Left ventricle myocardium inferior (tissue), 1 donor: ENCODE measurements around the gene GPR153. TPM values are rescaled to one million over a fixed set of nuclear protein-coding genes. Genes with fewer than 3 reads are reported as not detected.

ENCODE experiments used
- DNase-seq: peaks from one replicate; pipeline ENCODE4 v3.0.0-alpha.2; 2020
- H3K27ac ChIP-seq: fragments of 200-600 bp; replicated peaks from 2 replicates; pipeline ENCODE4 v1.8.0; 2021
- H3K27me3 ChIP-seq: fragments of 200-600 bp; 2 replicates; pipeline ENCODE4 v1.8.0; 2021; ENCODE audit warnings: low read depth
- H3K36me3 ChIP-seq: fragments of 200-600 bp; 2 replicates; pipeline ENCODE4 v1.8.0; 2021
- H3K4me1 ChIP-seq: fragments of 200-600 bp; 2 replicates; pipeline ENCODE4 v1.8.0; 2021
- H3K4me3 ChIP-seq: fragments of 200-600 bp; 2 replicates; pipeline ENCODE4 v1.8.0; 2021; ENCODE audit warnings: mild to moderate bottlenecking, moderate library complexity
- H3K9me3 ChIP-seq: fragments of 200-600 bp; replicated peaks from 2 replicates; pipeline ENCODE4 v1.8.0; 2021
- intact Hi-C: fragments of 100-400 bp; cut with micrococcal nuclease; formaldehyde crosslinking; loops from one replicate; pipeline ENCODE4 v1.11.0; 2022
- total RNA-seq: library from RNA; stranded (reverse); fragmentation: NEBNext Ultra II Directional; extraction: Animal tissue kit (Norgen Biotek cat#: 25700); gene quantifications from one replicate; pipeline ENCODE4 v1.2.1, GENCODE V29; 2021
- TF ChIP-seq, protein P1 (sequence below): fragments of 200-600 bp; IDR thresholded peaks from 2 replicates; pipeline ENCODE4 v1.8.0; 2021; ENCODE audit warnings: antibody characterized with exemption, mild to moderate bottlenecking, borderline replicate concordance
- donor health status: DM: no; HTN: yes; CAD: no; lungs with severe emphysema.

The GPR153 gene
- total RNA-seq, 1 donor from 2014 or later = 4.8 TPM

GRCh38 chr1:6271006-6271405 lies 10.1 kb upstream of the GPR153 start:
- Histone ChIP-seq H3K9me3 (no peaks in the 10 kb centered on the region), H3K4me3 (no peak overlapping the region), H3K27ac (no peak overlapping the region), H3K4me1 (peaks cover 19% of the 10 kb centered on the region), H3K36me3 (no peaks in the 10 kb centered on the region), H3K27me3 (no peaks in the 10 kb centered on the region)
- TF ChIP-seq, protein P1, sequence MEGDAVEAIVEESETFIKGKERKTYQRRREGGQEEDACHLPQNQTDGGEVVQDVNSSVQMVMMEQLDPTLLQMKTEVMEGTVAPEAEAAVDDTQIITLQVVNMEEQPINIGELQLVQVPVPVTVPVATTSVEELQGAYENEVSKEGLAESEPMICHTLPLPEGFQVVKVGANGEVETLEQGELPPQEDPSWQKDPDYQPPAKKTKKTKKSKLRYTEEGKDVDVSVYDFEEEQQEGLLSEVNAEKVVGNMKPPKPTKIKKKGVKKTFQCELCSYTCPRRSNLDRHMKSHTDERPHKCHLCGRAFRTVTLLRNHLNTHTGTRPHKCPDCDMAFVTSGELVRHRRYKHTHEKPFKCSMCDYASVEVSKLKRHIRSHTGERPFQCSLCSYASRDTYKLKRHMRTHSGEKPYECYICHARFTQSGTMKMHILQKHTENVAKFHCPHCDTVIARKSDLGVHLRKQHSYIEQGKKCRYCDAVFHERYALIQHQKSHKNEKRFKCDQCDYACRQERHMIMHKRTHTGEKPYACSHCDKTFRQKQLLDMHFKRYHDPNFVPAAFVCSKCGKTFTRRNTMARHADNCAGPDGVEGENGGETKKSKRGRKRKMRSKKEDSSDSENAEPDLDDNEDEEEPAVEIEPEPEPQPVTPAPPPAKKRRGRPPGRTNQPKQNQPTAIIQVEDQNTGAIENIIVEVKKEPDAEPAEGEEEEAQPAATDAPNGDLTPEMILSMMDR = no peak
- intact Hi-C loops = no loop called here
- no peak for DNase-seq

DNA sequence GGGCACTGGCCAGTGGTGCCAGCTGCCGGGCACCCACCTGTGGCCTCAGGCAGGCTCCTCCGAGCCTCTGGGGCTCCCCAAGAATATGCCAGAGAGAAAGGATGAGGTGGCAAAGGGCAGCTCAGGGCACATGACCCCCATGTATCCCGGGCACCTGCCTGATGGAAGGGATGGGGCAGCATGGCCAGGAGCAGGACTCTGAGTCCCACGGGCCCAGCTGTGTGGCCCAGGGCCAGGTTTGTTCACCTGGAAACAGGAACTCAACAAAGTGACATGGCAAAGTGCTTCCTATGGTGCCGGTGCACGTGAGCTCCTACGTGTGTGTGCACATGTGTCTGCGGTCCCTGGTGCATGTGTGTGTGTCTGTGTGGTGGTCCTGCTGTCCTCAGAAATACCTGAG lies 9.5 kb upstream of the GPR153 start:
- Histone ChIP-seq H3K27ac (no peak overlapping the region), H3K4me3 (no peak overlapping the region), H3K36me3 (no peaks in the 10 kb centered on the region), H3K27me3 (no peaks in the 10 kb centered on the region), H3K9me3 (no peaks in the 10 kb centered on the region), H3K4me1 (peaks cover 14% of the 10 kb centered on the region)
- TF ChIP-seq, protein P1 = no peak
- intact Hi-C loops = no loop called here
- no peak for DNase-seq

DNA sequence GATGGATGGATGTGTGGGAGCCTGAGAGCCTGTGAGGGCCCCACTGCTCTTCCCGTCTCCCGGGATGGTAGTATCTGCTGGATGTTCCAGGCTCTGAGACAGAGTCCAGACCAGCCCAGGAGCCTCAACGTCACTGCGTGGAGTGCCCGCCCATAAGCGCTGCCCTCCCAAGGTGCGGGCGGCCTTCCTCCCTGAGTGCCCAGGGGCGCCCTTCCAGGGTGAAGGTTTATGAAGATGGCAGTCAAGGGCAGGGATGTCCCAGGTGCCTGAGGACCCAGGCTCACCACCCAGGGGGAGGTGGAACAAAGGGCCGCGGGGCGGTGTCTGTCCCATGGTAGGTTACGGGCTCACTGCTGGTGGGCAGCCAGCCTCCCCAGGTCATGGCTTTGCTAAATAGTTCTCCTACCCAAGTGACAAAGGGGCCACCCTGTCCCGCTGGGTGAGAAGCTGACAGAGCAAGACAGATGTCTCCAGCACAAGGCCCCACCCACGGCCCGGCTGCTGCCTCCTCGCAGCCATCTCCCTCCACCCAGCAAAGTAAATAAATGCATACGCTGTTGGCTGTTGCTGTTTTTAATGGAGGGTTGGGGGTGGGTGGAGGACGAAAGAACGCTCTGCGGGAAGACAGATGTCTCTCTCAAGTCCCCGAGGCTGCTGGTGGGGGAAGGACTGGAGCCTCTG lies 9.0 kb upstream of the GPR153 start:
- no peak for DNase-seq
- no peaks in the 10 kb centered on the region for H3K27me3 ChIP-seq
- intact Hi-C loops = no loop called here
- H3K27ac ChIP-seq = no peak overlapping the region
- no peaks in the 10 kb centered on the region for H3K9me3 ChIP-seq
- TF ChIP-seq, protein P1 = no peak
- no peak overlapping the region for H3K4me3 ChIP-seq
- no peaks in the 10 kb centered on the region for H3K36me3 ChIP-seq
- H3K4me1 ChIP-seq = peaks cover 14% of the 10 kb centered on the region

- H3K36me3 ChIP-seq = no peaks in the 10 kb centered on the region
- intact Hi-C loops = no loop called here
- no peak for DNase-seq
- TF ChIP-seq, protein P1 = no peak
- no peak overlapping the region for H3K4me3 ChIP-seq
- H3K27ac ChIP-seq = no peak overlapping the region
- peaks cover 18% of the 10 kb centered on the region for H3K4me1 ChIP-seq
- H3K9me3 ChIP-seq = no peaks in the 10 kb centered on the region
- peaks cover 4% of the 10 kb centered on the region for H3K27me3 ChIP-seq
Observed at GRCh38 chr1:6269296-6269695, 8.4 kb upstream of the GPR153 start.

GRCh38 chr1:6268415-6268814 lies 7.5 kb upstream of the GPR153 start:
- no peak overlapping the region for H3K27ac ChIP-seq
- H3K4me1 ChIP-seq = peaks cover 27% of the 10 kb centered on the region
- H3K27me3 ChIP-seq = peaks cover 11% of the 10 kb centered on the region
- intact Hi-C loops = no loop called here
- TF ChIP-seq, protein P1 = no peak
- DNase-seq = no peak
- H3K4me3 ChIP-seq = no peak overlapping the region
- H3K9me3 ChIP-seq = no peaks in the 10 kb centered on the region
- no peaks in the 10 kb centered on the region for H3K36me3 ChIP-seq
